Measurements from ENCODE around the gene ANKRD11. TPM values are rescaled to one million over a fixed set of nuclear protein-coding genes. Genes with fewer than 3 reads are reported as not detected.
A peak's percentile ranks its signal among the peaks of the same experiment; 100 is the strongest.
"Not testable (repeated sequence)": the region's sequence is repeated elsewhere in the genome, so short reads cannot be mapped to it uniquely, and the experiment has no call there.

ANKRD11 gene
- total RNA-seq, 2 experiments from 2014 or later, result 144 to 145 TPM

DNA sequence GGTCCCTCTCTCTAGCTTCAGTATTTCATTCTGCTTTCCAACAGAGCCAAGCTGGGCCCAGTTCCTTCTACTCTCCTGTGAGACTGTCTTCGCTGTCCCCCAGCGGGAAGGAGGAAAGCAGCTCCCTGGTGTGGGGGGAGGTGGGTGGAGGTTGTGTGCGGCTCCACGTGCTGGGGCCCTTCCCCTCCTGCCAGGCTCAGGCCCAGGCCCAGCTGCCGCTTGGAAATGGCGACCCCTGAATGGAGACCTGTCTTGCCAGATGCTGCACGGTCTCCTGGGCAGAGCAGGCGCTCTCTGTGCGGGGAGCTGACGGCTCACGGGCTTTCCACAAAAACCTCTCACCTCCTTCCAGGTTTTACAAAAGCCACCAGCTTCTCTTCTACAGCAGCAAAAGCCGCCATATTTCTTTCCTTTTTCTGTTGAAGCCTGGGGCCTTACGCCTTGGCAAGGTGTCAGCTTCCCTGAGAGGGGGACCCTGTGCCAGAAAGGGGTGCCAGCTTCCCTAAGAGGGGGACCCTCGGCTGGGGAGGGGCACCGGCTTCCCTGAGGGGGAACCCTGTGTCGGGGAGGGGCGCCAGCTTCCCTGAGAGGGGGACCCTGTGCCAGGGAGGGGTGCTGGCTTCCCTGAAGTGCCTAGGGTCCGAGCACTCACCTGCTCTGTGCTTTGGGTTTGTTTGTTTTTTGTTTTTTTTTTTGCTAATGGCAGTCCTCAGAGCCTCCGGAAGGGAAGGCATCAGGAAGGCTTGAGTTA lies 225.4 kb downstream of the ANKRD11 start:
- ATAC-seq (no peak), DNase-seq (no peak)
- Mint-ChIP-seq H3K4me3 (no peak overlapping the region), H3K36me3 (ENCODE audit: low read depth) (peaks cover 14% of the 10 kb centered on the region), H3K27me3 (no peaks in the 10 kb centered on the region), H3K4me1 (peaks cover 3% of the 10 kb centered on the region), H3K9me3 (ENCODE audit: low read depth) (peaks cover 2% of the 10 kb centered on the region), H3K27ac (no peak overlapping the region)
- intact Hi-C loops (cut with DNase I, micrococcal nuclease), result no loop called here
- POLR2A ChIA-PET, result no interaction called here
- CTCF ChIA-PET, result interaction anchor here (0.5 kb wide), 1 partner anchor 645 kb away, joined by 4 read pairs; no protein-coding TSS in a partner anchor

- ChIA-PET CTCF (no interaction called here), POLR2A (no interaction called here)
- Mint-ChIP-seq H3K9me3 (ENCODE audit: low read depth) (peaks cover 2% of the 10 kb centered on the region), H3K27ac (no peak overlapping the region), H3K4me1 (peaks cover 13% of the 10 kb centered on the region), H3K36me3 (ENCODE audit: low read depth) (peaks cover 6% of the 10 kb centered on the region), H3K4me3 (no peak overlapping the region), H3K27me3 (peaks cover 9% of the 10 kb centered on the region)
- intact Hi-C loops (cut with DNase I, micrococcal nuclease), result no loop called here
- no peak for DNase-seq
- no peak for ATAC-seq
These were observed 228.4 kb downstream of the ANKRD11 start for GRCh38 chr16:89261691-89262563.

- CTCF ChIA-PET; POLR2A ChIA-PET; H3K27ac Mint-ChIP-seq; H3K36me3 Mint-ChIP-seq (ENCODE audit: low read depth); H3K9me3 Mint-ChIP-seq (ENCODE audit: low read depth); intact Hi-C loops (cut with DNase I, micrococcal nuclease); ATAC-seq; DNase-seq; H3K4me3 Mint-ChIP-seq: not testable (repeated sequence)
- Mint-ChIP-seq H3K27me3 (peaks cover 16% of the 10 kb centered on the region), H3K4me1 (peaks cover 19% of the 10 kb centered on the region)
These were observed 230.5 kb downstream of the ANKRD11 start for GRCh38 chr16:89259901-89260300.

DNA sequence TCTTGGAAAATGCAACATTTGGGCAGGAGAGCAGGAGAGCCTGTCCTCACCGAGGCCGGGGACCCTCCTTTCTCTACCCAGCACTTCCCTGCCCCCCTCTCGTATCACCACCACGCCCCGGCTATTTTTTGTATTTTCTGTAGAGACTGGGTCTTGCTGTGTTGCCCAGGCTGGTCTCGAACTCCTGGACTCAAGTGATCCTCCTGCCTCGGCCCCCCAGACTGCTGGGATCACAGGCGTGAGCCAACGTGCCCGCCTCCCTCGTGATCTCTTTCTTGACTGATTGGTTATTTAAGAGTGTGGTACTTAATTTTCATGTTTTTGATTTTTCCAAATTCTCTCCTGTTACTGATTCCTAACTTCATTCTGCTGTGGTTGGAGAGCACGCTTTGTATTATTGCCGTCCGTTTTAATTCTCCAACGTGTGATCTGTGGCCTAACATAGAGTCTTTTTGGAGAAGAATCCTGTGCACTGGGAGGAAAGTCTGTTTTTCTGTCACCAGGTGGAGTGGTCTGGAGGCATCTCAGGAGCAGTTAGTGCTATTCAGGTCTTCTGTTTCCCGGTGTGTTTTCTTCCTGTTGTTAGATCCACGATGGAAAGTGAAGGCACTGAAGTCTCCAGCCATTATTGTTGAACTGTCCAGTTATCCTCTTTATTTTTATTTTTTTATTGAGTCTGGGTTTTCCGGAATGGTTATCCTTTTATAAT lies 232.4 kb downstream of the ANKRD11 start:
- Mint-ChIP-seq H3K27me3 (peaks cover 16% of the 10 kb centered on the region), H3K4me3 (peak overlapping the region; percentile 35), H3K9me3 (ENCODE audit: low read depth) (peaks cover 2% of the 10 kb centered on the region), H3K36me3 (ENCODE audit: low read depth) (peaks cover 6% of the 10 kb centered on the region), H3K27ac (peak overlapping the region; percentile 31), H3K4me1 (peaks cover 19% of the 10 kb centered on the region)
- ATAC-seq (no peak), DNase-seq (no peak)
- ChIA-PET CTCF (no interaction called here), POLR2A (no interaction called here)
- intact Hi-C loops (cut with DNase I, micrococcal nuclease), result loop anchor here in 1 of 2 experiments (1.0 to 2.0 kb wide), 3 partner anchors 11 to 303 kb away; partner anchors contain the start of gene RPL13

DNA sequence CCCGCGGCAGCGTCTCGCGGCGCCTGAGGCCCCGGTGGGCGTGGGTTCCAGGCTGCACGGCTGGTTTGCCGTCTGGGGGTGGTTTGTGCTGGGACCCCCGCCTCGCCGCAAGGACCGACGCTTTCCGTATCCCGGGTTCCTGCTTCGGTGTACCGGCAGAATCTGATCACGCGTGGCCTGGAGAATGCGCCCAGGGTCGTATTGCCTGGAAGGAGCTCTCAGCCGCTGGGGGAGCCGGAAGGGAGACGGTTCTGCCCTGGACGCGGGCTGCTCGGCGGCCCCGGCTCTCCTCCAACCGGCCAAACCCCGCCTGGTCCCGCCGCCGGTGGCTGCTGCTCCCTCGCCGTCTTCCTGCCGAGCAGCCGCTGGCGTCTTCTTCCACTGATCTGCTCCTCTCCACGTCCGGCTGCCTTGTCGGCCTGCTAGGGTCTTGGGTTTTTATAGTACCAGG lies 233.1 kb downstream of the ANKRD11 start:
- H3K27ac Mint-ChIP-seq, result peak overlapping the region; percentile 31
- peak; percentile 35 for DNase-seq
- H3K36me3 Mint-ChIP-seq (ENCODE audit: low read depth), result peaks cover 6% of the 10 kb centered on the region
- peak; percentile 33 for ATAC-seq
- peaks cover 16% of the 10 kb centered on the region for H3K27me3 Mint-ChIP-seq
- H3K4me1 Mint-ChIP-seq, result peaks cover 19% of the 10 kb centered on the region
- POLR2A ChIA-PET, result no interaction called here
- intact Hi-C loops (cut with DNase I, micrococcal nuclease), result loop anchor here in 1 of 2 experiments (1.0 to 2.0 kb wide), 3 partner anchors 10 to 303 kb away; partner anchors contain the start of gene RPL13
- H3K4me3 Mint-ChIP-seq, result peak overlapping the region; percentile 35
- CTCF ChIA-PET, result no interaction called here
- no peaks in the 10 kb centered on the region for H3K9me3 Mint-ChIP-seq (ENCODE audit: low read depth)

GRCh38 chr16:89256651-89257254 lies 233.6 kb downstream of the ANKRD11 start:
- DNase-seq (peak; percentile 93), ATAC-seq (peak; percentile 100)
- ChIA-PET POLR2A (no interaction called here), CTCF (no interaction called here)
- H3K27me3 Mint-ChIP-seq, result peaks cover 16% of the 10 kb centered on the region
- H3K27ac Mint-ChIP-seq, result peak overlapping the region; percentile 65
- no peaks in the 10 kb centered on the region for H3K9me3 Mint-ChIP-seq (ENCODE audit: low read depth)
- H3K36me3 Mint-ChIP-seq (ENCODE audit: low read depth), result peaks cover 6% of the 10 kb centered on the region
- peak overlapping the region; percentile 62 for H3K4me3 Mint-ChIP-seq
- H3K4me1 Mint-ChIP-seq, result peaks cover 19% of the 10 kb centered on the region
- intact Hi-C loops (cut with DNase I, micrococcal nuclease), result loop anchor here in 1 of 2 experiments (1.0 to 2.0 kb wide), 3 partner anchors 9 to 304 kb away; partner anchors contain the start of gene RPL13

GRCh38 chr16:89253548-89254287 lies 236.6 kb downstream of the ANKRD11 start:
- ATAC-seq (no peak), DNase-seq (no peak)
- no peak overlapping the region for H3K27ac Mint-ChIP-seq
- no peak overlapping the region for H3K4me3 Mint-ChIP-seq
- CTCF ChIA-PET, result no interaction called here
- H3K27me3 Mint-ChIP-seq, result peaks cover 16% of the 10 kb centered on the region
- peaks cover 16% of the 10 kb centered on the region for H3K4me1 Mint-ChIP-seq
- H3K9me3 Mint-ChIP-seq (ENCODE audit: low read depth), result peaks cover 8% of the 10 kb centered on the region
- peaks cover 14% of the 10 kb centered on the region for H3K36me3 Mint-ChIP-seq (ENCODE audit: low read depth)
- POLR2A ChIA-PET, result interaction anchor here (0.6 kb wide), 1 partner anchor 204 kb away, joined by 5 read pairs; no protein-coding TSS in a partner anchor
- intact Hi-C loops (cut with DNase I, micrococcal nuclease), result no loop called here

- no peak for ATAC-seq
- intact Hi-C loops (cut with DNase I, micrococcal nuclease), result loop anchor here in 1 of 2 experiments (5.0 to 10.0 kb wide), 2 partner anchors 329 to 1294 kb away; partner anchors contain the start of genes BANP and CPNE7
- Mint-ChIP-seq H3K27me3 (no peaks in the 10 kb centered on the region), H3K4me1 (peaks cover 9% of the 10 kb centered on the region), H3K36me3 (ENCODE audit: low read depth) (peaks cover 10% of the 10 kb centered on the region), H3K27ac (no peak overlapping the region), H3K4me3 (peak overlapping the region; percentile 71), H3K9me3 (ENCODE audit: low read depth) (peaks cover 8% of the 10 kb centered on the region)
- DNase-seq, result peak; percentile 35
- POLR2A ChIA-PET, result no interaction called here
- CTCF ChIA-PET, result interaction anchor here (1.1 kb wide), 1 partner anchor 32 kb away, joined by 7 read pairs; the partner anchor contains the start of gene ZNF778
These were observed 242.0 kb downstream of the ANKRD11 start for GRCh38 chr16:89248196-89248982.

DNA sequence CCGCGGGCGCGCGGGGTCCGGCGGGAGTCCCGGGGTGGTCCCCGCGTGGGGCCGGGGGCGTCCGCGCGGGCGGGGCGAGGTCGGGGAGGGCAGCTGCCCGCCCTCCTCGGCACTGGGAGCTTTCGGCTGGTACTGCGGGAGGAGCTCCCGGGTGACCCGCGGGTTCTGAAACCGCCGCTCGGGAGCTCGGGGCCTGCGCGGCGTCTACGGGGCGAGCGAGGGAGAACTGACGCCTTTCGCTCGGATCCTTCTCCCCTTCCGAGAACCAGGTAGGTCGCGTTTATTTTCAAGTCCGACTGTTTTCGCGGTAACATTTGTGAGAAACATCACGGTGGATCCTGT lies 242.7 kb downstream of the ANKRD11 start:
- H3K27me3 Mint-ChIP-seq; H3K9me3 Mint-ChIP-seq (ENCODE audit: low read depth); DNase-seq; H3K27ac Mint-ChIP-seq: not testable (repeated sequence)
- POLR2A ChIA-PET, result interaction anchor here (1.0 kb wide), 2 partner anchors 30 to 55 kb away, joined by 5 to 6 read pairs; partner anchors contain the start of gene ZNF778
- peak; percentile 37 for ATAC-seq
- Mint-ChIP-seq H3K4me1 (peaks cover 15% of the 10 kb centered on the region), H3K36me3 (ENCODE audit: low read depth) (peaks cover 10% of the 10 kb centered on the region), H3K4me3 (peak overlapping the region; percentile 71)
- CTCF ChIA-PET, result interaction anchor here (0.6 to 1.2 kb wide), 4 partner anchors 31 to 462 kb away, joined by 3 to 7 read pairs (median 4); partner anchors contain the start of gene ZNF778
- intact Hi-C loops (cut with DNase I, micrococcal nuclease), result loop anchor here in 1 of 2 experiments (1.0 to 10.0 kb wide), 14 partner anchors 10 to 1293 kb away; partner anchors contain the start of genes ANKRD11, BANP, CDH15 and CHMP1A

All from activated CD4-positive, alpha-beta T cell treated with anti-CD3 and anti-CD28 coated beads for 36 hours (primary cell).